H1 (cell line): ENCODE results near the gene TNFRSF8. TPM values are rescaled to one million over a fixed set of nuclear protein-coding genes. Genes with fewer than 3 reads are reported as not detected.

ENCODE experiments used
- HDAC6 ChIP-seq: IDR thresholded peaks from one replicate; pipeline ENCODE4 v1.7.1; 2012; ENCODE audit warnings: low read depth, mild to moderate bottlenecking, inconsistent platforms, low read length, moderate library complexity
- MAFK ChIP-seq: IDR thresholded peaks from 2 replicates; pipeline ENCODE4 v1.6.1; 2012; ENCODE audit warnings: low read depth, mild to moderate bottlenecking, improper control_type of control experiment, low read length
- POLR2AphosphoS5 ChIP-seq: IDR thresholded peaks from 2 replicates; pipeline ENCODE4 v1.6.1; 2011; ENCODE audit warnings: low read depth, low read length
- polyA plus RNA-seq, 7 experiments: library from polyadenylated mRNA; depleted of rRNA in 3 of 7; stranded (reverse) in 5 of 7; unstranded in 2 of 7; fragments of >200 nt in 5 of 7; fragments of 200-250 nt in 2 of 7; gene quantifications; 1 replicate in 5 of 7; 2 replicates in 1 of 7; 4 replicates in 1 of 7; pipeline versions ENCODE4 v1.2.1 to v1.2.3, GENCODE V29; 2011 to 2013; ENCODE audit warnings: missing spikeins in 2 of 7, mixed read lengths in 2 of 7
- total RNA-seq: library from RNA; stranded (reverse); fragmentation: NEBNext Ultra II Directional; extraction: Animal tissue kit (Norgen Biotek cat#: 25700); gene quantifications from 2 replicates; pipeline ENCODE4 v1.2.1, GENCODE V29; 2021

Gene TNFRSF8
- total and polyA plus RNA-seq, 2 of the 8 experiments (the other 6 are each of a cell fraction or from before 2014, with no cell fraction given), result 23.2 to 32.7 TPM

GRCh38 chr1:12151465-12151864 is 88.4 kb downstream of the TNFRSF8 start (continued):
- TF ChIP-seq HDAC6 (no peak), MAFK (no peak), POLR2AphosphoS5 (no peak)
- TF ChIP-seq, all 59 proteins: peak for 0
